GM12892 (cell line): ENCODE measurements around the gene KLK5.
A peak's percentile ranks its signal among the peaks of the same experiment; 100 is the strongest.

Source experiments
- DNase-seq: peaks from one replicate; pipeline ENCODE4 v3.0.0; 2011; ENCODE audit not compliant: insufficient read length
- FAIRE-seq: peaks from 2 replicates; lab custom pipeline; 2011; peaks lifted over from hg19 to GRCh38; lab: Jason Lieb, UNC
- POLR2A ChIP-seq: IDR thresholded peaks from 2 replicates; pipeline ENCODE4 v1.6.1; 2011; ENCODE audit warnings: low read depth, low read length, control low read depth
- POLR2AphosphoS5 ChIP-seq: IDR thresholded peaks from 2 replicates; pipeline ENCODE4 v1.6.1; 2011; ENCODE audit warnings: low read depth, low read length, control low read depth
- TAF1 ChIP-seq: IDR thresholded peaks from 2 replicates; pipeline ENCODE4 v1.6.1; 2011; ENCODE audit warnings: low read depth, mild to moderate bottlenecking, control low read depth, low read length, borderline replicate concordance

Gene KLK5

DNA sequence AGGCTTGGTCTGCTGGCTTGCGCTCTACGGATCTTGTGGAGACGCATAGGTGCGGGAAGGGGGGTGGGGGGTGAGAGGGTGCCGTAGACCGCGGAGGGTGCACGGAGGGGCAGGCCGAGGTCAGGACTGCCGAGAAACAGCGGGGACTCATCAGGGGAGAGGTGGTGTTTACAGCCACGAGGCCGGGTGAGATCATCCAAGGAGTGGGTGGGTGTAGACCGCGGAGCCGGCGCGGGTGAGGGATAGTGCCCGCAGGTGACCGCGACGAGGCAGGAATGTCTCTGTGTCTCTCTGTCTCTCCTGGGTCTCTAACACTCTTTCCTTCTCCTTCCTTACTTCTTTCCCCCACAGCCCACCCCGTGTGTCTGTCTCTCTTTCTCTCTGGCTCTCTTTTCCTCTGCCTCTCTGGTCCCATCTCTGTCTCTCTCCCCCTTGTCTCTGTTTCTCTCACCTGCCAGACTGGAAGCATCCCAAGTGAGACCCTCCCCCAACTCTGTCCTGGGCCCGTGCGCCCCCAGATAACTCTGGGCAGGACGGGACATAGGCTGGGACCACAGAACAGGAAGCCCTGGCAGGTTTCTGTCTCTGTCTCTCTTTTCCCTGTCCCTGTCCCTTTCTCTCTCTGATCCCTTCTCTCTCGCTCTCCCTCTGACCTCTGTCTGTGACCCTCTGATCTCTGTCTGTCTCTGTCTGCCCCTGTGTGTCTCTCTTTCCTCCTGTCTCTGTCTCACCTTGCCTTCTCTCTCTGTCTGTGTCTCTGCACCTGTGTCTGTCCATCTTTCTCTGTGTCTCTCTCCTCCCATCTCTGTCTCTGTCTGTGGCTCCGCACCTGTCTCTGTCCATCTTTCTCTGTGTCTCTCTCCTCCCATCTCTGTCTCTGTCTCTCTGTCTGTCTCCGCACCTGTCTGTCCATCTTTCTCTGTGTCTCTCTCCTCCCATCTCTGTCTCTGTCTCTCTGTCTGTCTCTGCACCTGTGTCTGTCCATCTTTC, 39.8 kb downstream of the KLK5 start:
- DNase-seq, result no peak
- no peak for FAIRE-seq
- TF ChIP-seq POLR2A, result no peak
- TF ChIP-seq POLR2AphosphoS5, result no peak
- no peak for TF ChIP-seq TAF1

- DNase-seq (no peak), FAIRE-seq (no peak)
- no peak for TF ChIP-seq TAF1
- TF ChIP-seq POLR2A, result no peak
- no peak for TF ChIP-seq POLR2AphosphoS5
These were observed 40.7 kb downstream of the KLK5 start for GRCh38 chr19:50912102-50912599.

DNA sequence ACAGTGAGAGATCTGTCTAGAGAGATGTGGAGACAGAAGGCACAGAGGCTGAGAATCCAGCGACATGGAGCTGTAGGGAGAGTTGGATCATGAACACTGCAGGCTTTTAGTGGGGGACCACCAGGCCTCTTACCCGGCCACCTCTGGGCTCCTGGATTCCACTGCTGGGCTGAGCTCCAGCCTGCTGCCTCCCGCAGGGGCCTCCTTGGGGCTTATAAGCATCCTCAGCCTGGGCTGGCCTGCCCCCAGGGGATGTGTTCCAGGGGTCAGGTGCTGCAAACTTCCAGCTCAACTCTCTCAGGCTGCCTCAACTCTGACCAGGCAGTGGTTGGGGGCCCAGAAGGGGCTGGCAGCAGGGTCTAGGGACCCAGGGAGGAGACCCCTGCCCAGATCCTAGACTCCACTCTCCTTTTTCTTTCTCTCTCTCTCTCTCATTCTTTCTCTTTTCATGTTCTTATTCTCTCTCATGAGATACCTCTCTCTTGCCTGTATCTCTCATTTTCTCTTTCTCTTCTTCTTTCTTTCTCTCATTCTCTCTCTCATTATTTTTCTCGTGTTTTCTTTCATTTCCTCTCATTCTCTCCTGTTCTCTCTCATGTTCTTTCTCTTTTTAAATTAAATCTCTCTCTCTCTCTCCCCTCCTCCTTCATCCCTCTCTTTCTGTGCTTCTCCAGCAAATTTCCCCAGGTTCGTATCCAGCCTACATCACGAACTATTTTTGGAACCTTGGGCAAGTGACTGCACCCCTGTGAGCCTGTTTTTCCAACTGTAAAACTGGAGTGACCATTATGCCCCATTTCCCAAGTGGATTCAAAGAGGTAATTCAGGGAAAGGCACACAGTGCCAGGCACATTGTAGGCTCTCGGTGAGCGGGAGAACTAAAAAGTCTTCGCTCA, 41.4 kb downstream of the KLK5 start, which contains the start of gene KLK4:
Gene KLK4, minus strand, starts transcription at position 190 of the 896 bp plus-strand sequence. CDS start 657 bp downstream, outside the sequence.
- no peak for DNase-seq
- TF ChIP-seq TAF1 (no peak), POLR2AphosphoS5 (no peak)
- FAIRE-seq, result no peak

DNA sequence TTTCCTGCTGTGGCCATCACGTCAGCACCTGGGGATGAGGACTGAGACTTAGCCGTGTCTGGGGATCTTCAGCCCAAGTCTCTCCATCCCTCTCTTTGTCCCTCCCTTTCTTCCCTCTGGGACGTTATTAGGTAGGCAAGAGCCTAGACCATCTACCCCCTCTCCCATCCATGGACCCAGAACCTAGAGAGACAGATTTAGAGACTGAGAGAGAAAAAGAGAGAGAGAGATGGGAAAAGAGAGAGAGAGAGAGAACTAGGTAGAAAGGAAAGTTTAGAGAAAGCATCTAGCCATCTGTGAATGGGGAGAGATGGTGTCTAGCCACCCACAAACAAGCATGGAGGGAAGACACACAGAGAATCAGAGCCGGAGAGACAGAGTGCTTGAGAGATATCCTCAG, 42.1 kb downstream of the KLK5 start:
- DNase-seq (no peak), FAIRE-seq (no peak)
- TF ChIP-seq POLR2AphosphoS5 (no peak), POLR2A (no peak), TAF1 (no peak)

DNA sequence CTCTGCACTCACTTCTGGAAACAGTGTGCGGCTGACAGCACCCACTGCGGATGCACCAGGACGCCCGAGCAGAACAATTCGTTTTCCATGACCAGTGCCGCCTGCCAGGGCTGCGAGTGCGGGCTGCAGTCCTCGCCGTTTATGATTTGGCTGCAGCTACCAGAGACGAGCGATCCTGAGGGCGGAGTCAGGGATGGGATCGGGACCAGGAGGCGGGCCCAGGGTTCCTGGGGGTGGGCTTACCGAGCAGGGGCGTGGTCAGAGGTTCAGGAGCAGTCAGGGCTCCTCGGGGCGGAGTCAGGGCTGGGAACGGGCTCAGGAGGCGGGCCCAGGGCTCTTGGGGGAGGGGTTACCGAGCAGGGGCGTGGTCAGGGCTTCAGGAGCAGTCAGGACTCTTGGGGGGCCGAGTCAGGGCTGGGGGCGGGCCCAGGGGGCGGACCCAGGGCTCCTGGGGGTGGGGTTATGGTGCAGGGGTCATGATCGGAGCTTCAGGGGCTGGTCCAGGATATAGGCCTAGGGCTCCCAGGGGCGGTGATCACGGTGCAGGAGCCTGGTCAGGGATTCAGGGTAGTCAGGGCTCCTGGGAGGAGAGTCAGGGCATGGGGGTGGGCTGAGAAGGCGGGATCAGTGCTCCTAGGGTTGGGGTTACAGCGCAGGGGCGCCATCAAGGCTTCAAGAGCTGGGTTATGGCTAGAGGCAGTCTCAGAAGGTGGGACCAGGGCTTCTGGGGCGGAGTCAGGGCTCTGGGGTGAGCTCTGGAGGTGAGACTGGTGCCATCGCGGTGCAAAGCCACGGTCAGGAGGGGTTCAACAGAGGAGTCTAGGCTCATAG, 43.4 kb downstream of the KLK5 start:
- peak; percentile 54 for DNase-seq
- no peak for TF ChIP-seq POLR2AphosphoS5
- no peak for TF ChIP-seq TAF1
- no peak for TF ChIP-seq POLR2A
- FAIRE-seq, result no peak

DNA sequence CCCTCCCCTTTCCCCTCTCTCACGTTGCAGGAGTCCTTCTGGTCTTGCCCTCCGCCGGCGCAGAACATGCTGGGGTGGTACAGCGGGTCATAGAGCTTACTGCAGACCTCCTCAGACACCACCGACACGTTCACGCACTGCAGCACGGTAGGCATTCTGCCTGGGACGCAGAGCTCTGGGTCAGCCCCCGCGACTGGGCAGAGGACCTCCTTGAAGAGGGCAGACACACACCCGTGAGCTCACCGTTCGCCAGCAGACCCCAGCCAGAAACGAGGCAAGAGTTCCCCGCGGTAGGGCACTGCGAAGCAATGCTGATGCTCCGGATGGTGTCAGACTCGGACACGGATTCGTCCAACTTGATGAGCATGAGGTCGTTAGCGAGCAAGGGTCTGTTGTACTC, 44.5 kb downstream of the KLK5 start:
- FAIRE-seq (no peak), DNase-seq (no peak)
- TF ChIP-seq POLR2AphosphoS5, result no peak

DNA sequence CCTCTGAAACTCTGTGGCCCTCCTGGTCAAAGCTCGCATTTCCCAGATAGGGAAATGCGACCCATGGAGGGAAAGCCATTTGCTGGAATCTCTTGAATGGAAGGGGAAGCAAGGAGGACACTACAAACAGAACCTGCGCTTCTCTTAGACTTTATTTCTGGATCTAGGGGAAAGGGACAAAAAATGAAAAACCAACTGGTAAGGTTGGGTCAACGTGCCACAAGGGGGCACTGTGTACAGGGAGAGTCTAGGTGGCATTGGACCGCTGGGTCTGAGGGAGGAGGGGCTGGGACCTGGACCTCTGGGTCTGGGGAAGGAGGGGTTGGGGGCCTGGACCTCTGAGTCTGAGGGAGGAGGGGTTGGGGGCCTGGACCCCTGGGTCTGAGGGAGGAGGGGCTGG, 46.6 kb downstream of the KLK5 start:
- TF ChIP-seq TAF1, result no peak
- no peak for TF ChIP-seq POLR2AphosphoS5
- no peak for TF ChIP-seq POLR2A
- DNase-seq, result no peak
- FAIRE-seq, result no peak

- no peak for TF ChIP-seq POLR2AphosphoS5
- TF ChIP-seq POLR2A, result no peak
- no peak for TF ChIP-seq TAF1
- FAIRE-seq, result no peak
- no peak for DNase-seq
These were observed 50.2 kb downstream of the KLK5 start for GRCh38 chr19:50902640-50903039.

GRCh38 chr19:50899569-50899968, 53.3 kb downstream of the KLK5 start:
- FAIRE-seq (no peak), DNase-seq (no peak)
- TF ChIP-seq POLR2AphosphoS5 (no peak), TAF1 (no peak), POLR2A (no peak)

- FAIRE-seq (peak; percentile 82), DNase-seq (no peak)
- TF ChIP-seq POLR2A (no peak), POLR2AphosphoS5 (no peak), TAF1 (no peak)
These were observed 54.8 kb downstream of the KLK5 start for GRCh38 chr19:50898018-50898417.
